IMR-90 (cell line): Measurements from ENCODE around the gene PARP12. TPM values are rescaled to one million over a fixed set of nuclear protein-coding genes. Genes with fewer than 3 reads are reported as not detected.

Experiments
- ATAC-seq: fragments of 200-7000 bp; cut with Tn5 transposase; 2 replicates; pipeline ENCODE4 v1.9.1; 2020; ENCODE audit warnings: low read depth, mild to moderate bottlenecking, moderate library complexity
- BruUV-seq: library from RNA; stranded (reverse); fragments of 400-500 nt; replicated peaks from 2 replicates; lab custom pipeline; 2021; lab: Mats Ljungman, UMichigan
- CTCF ChIA-PET: fragments of 300-600 bp; formaldehyde crosslinking; extraction: SDS; loops from one replicate; lab custom pipeline; 2021; ENCODE audit warnings: antibody characterized with exemption; lab: Yijun Ruan, JAX
- POLR2A ChIA-PET: fragments of 300-600 bp; sonication (Branson Sonifier 250); formaldehyde crosslinking; loops from one replicate; lab custom pipeline; 2022; ENCODE audit warnings: antibody characterized with exemption; ENCODE audit not compliant: unreplicated experiment; lab: Charles Lee
- DNase-seq: peaks from one replicate; pipeline ENCODE4 v3.0.0; 2013
- H2AFZ ChIP-seq: replicated peaks from 2 replicates; pipeline ENCODE3; 2013; ENCODE audit warnings: low read length, mild to moderate bottlenecking; ENCODE audit not compliant: poor library complexity
- H2AK5ac ChIP-seq: 2 replicates; pipeline ENCODE4 v1.6.1; 2013; ENCODE audit warnings: low read depth, low read length, inconsistent platforms
- H2AK9ac ChIP-seq: replicated peaks from 2 replicates; pipeline ENCODE3; 2013; ENCODE audit warnings: mild to moderate bottlenecking, low read depth, low read length, moderate library complexity; ENCODE audit not compliant: poor library complexity
- H2BK120ac ChIP-seq: 2 replicates; pipeline ENCODE4 v1.6.1; 2013; ENCODE audit warnings: low read depth, low read length, inconsistent platforms
- H2BK15ac ChIP-seq: 3 replicates; pipeline ENCODE4 v1.6.1; 2013; ENCODE audit warnings: low read depth, low read length, inconsistent platforms
- H2BK20ac ChIP-seq: 2 replicates; pipeline ENCODE4 v1.6.1; 2013; ENCODE audit warnings: low read depth, mild to moderate bottlenecking, inconsistent platforms, low read length, moderate library complexity
- H2BK5ac ChIP-seq: 2 replicates; pipeline ENCODE4 v1.6.1; 2013; ENCODE audit warnings: mild to moderate bottlenecking, low read depth, low read length, inconsistent platforms; ENCODE audit not compliant: poor library complexity, severe bottlenecking
- H3K14ac ChIP-seq: replicated peaks from 2 replicates; pipeline ENCODE4 v1.6.1; 2013; ENCODE audit warnings: low read depth, low read length, inconsistent platforms
- H3K18ac ChIP-seq: 2 replicates; pipeline ENCODE4 v1.6.1; 2013; ENCODE audit warnings: low read depth, low read length, control low read depth
- H3K23ac ChIP-seq: 2 replicates; pipeline ENCODE4 v1.6.1; 2013; ENCODE audit warnings: low read depth, low read length, inconsistent platforms
- H3K27ac ChIP-seq: 2 replicates; pipeline ENCODE4 v1.5.1; 2013; ENCODE audit warnings: mild to moderate bottlenecking, control low read depth, low read length; ENCODE audit not compliant: insufficient read depth
- H3K27me3 ChIP-seq: 2 replicates; pipeline ENCODE4 v1.6.1; 2013; ENCODE audit warnings: low read length; ENCODE audit not compliant: control insufficient read depth, insufficient read depth
- H3K36me3 ChIP-seq: 2 replicates; pipeline ENCODE4 v1.6.1; 2013; ENCODE audit warnings: low read length, mixed read lengths; ENCODE audit not compliant: control insufficient read depth, insufficient read depth
- H3K4ac ChIP-seq: 2 replicates; pipeline ENCODE4 v1.6.1; 2013; ENCODE audit warnings: low read depth, low read length, inconsistent platforms
- H3K4me1 ChIP-seq: 2 replicates; pipeline ENCODE4 v1.6.1; 2013; ENCODE audit warnings: low read length, mixed read lengths; ENCODE audit not compliant: control insufficient read depth, insufficient read depth
- H3K4me2 ChIP-seq: 2 replicates; pipeline ENCODE4 v1.6.1; 2013; ENCODE audit warnings: low read depth, mild to moderate bottlenecking, control low read depth, low read length, moderate library complexity
- H3K4me3 ChIP-seq: 2 replicates; pipeline ENCODE4 v1.5.1; 2013; ENCODE audit warnings: low read depth, mild to moderate bottlenecking, control low read depth, low read length, moderate library complexity; ENCODE audit not compliant: insufficient read depth
- H3K56ac ChIP-seq: 2 replicates; pipeline ENCODE4 v1.6.1; 2013; ENCODE audit warnings: low read length, inconsistent platforms; ENCODE audit not compliant: insufficient read depth; ENCODE audit errors: extremely low read depth
- H3K79me1 ChIP-seq, 2 experiments: 2 replicates each; pipeline ENCODE4 v1.6.1; 2013; ENCODE audit warnings: low read length in 2 of 2, inconsistent platforms in 1 of 2, low read depth in 1 of 2
- H3K9ac ChIP-seq: 2 replicates; pipeline ENCODE4 v1.6.1; 2013; ENCODE audit warnings: low read depth, low read length, control low read depth
- H3K9me1 ChIP-seq: 2 replicates; pipeline ENCODE4 v1.6.1; 2013; ENCODE audit warnings: low read length, inconsistent platforms; ENCODE audit not compliant: insufficient read depth
- H3K9me3 ChIP-seq: 2 replicates; pipeline ENCODE4 v1.6.1; 2013; ENCODE audit warnings: low read length; ENCODE audit not compliant: control insufficient read depth, insufficient read depth
- H4K20me1 ChIP-seq: 2 replicates; pipeline ENCODE4 v1.6.1; 2013; ENCODE audit warnings: low read length, inconsistent platforms; ENCODE audit not compliant: insufficient read depth
- H4K5ac ChIP-seq: 2 replicates; pipeline ENCODE4 v1.6.1; 2013; ENCODE audit warnings: mild to moderate bottlenecking, low read depth, low read length, control low read depth
- H4K8ac ChIP-seq, 2 experiments: 2 replicates each; pipeline ENCODE4 v1.6.1; 2013; ENCODE audit warnings: low read depth in 2 of 2, low read length in 2 of 2, control low read depth in 1 of 2, inconsistent platforms in 1 of 2
- H4K91ac ChIP-seq: 2 replicates; pipeline ENCODE4 v1.6.1; 2013; ENCODE audit warnings: low read depth, low read length, inconsistent platforms; ENCODE audit not compliant: insufficient read depth
- BHLHE40 ChIP-seq: fragments of 150-350 bp; IDR thresholded peaks from 2 replicates; pipeline ENCODE4 v1.6.1; 2016; ENCODE audit warnings: mild to moderate bottlenecking, low read depth, low read length
- CEBPB ChIP-seq: IDR thresholded peaks from 2 replicates; pipeline ENCODE4 v1.6.1; 2012; ENCODE audit warnings: low read depth, low read length, improper control_type of control experiment
- CHD1 ChIP-seq: IDR thresholded peaks from 2 replicates; pipeline ENCODE4 v1.6.1; 2012; ENCODE audit warnings: low read depth, low read length, improper control_type of control experiment
- FOS ChIP-seq: fragments of 150-350 bp; IDR thresholded peaks from 2 replicates; pipeline ENCODE4 v1.6.1; 2016; ENCODE audit warnings: low read depth, low read length
- MAFK ChIP-seq: IDR thresholded peaks from 2 replicates; pipeline ENCODE4 v1.6.1; 2012; ENCODE audit warnings: low read depth, low read length, improper control_type of control experiment
- MAZ ChIP-seq: IDR thresholded peaks from 2 replicates; pipeline ENCODE4 v1.6.1; 2012; ENCODE audit warnings: low read depth, mild to moderate bottlenecking, low read length, improper control_type of control experiment, moderate library complexity, borderline replicate concordance
- MXI1 ChIP-seq: IDR thresholded peaks from 2 replicates; pipeline ENCODE4 v1.6.1; 2012; ENCODE audit warnings: low read depth, mild to moderate bottlenecking, low read length, moderate library complexity, borderline replicate concordance
- NFE2L2 ChIP-seq: fragments of 150-350 bp; IDR thresholded peaks from 2 replicates; pipeline ENCODE4 v1.6.1; 2016; ENCODE audit warnings: low read depth, mild to moderate bottlenecking, low read length
- POLR2A ChIP-seq: IDR thresholded peaks from 2 replicates; pipeline ENCODE4 v1.6.1; 2012; ENCODE audit warnings: mild to moderate bottlenecking, low read depth, low read length
- RAD21 ChIP-seq: IDR thresholded peaks from 2 replicates; pipeline ENCODE4 v1.6.1; 2012; ENCODE audit warnings: low read length, improper control_type of control experiment
- RCOR1 ChIP-seq: IDR thresholded peaks from 2 replicates; pipeline ENCODE4 v1.6.1; 2012; ENCODE audit warnings: mild to moderate bottlenecking, low read length, improper control_type of control experiment; ENCODE audit not compliant: insufficient replicate concordance
- RFX5 ChIP-seq: IDR thresholded peaks from 2 replicates; pipeline ENCODE4 v1.8.0; 2012; ENCODE audit warnings: low read depth, mild to moderate bottlenecking, low read length, moderate library complexity
- SMC3 ChIP-seq: fragments of 150-350 bp; IDR thresholded peaks from 2 replicates; pipeline ENCODE4 v1.6.1; 2016; ENCODE audit warnings: low read depth, mild to moderate bottlenecking, antibody characterized with exemption, low read length, moderate library complexity
- WGBS, 2 experiments: methylation state at CpG; one replicate each; pipeline versions ENCODE4 v1.1.5 to v1.1.7; 2013; ENCODE audit warnings: missing lambda C conversion rate in 2 of 2; ENCODE audit not compliant: insufficient read length in 1 of 2; ENCODE audit errors: extremely low coverage in 2 of 2; 5-methylcytosine and 5-hydroxymethylcytosine counted together
- dilution Hi-C: fragments of 300-500 bp; cut with HindIII; formaldehyde crosslinking; loops from one replicate; pipeline ENCODE4 v1.14.3; 2018; ENCODE audit warnings: low sequenced_read_pairs; ENCODE audit not compliant: unreplicated experiment
- in situ Hi-C: fragments of 300-500 bp; cut with MboI; formaldehyde crosslinking; loops from 3 replicates; pipeline ENCODE4 v1.14.3; 2019; ENCODE audit warnings: low sequenced_read_pairs, inconsistent platforms, mixed read lengths
- intact Hi-C: fragments of 100-400 bp; cut with micrococcal nuclease; formaldehyde crosslinking; loops from 2 replicates; pipeline ENCODE4 v1.10.0; 2022
- polyA plus RNA-seq, 3 experiments: library from polyadenylated mRNA; depleted of rRNA; stranded (reverse); fragments of >200 nt; gene quantifications; 2 replicates each; pipeline ENCODE4 v1.2.3, GENCODE V29; 2012; ENCODE audit warnings: low replicate concordance in 1 of 3
- total RNA-seq: library from RNA; depleted of rRNA; stranded (reverse); fragments of >200 nt; gene quantifications from 2 replicates; pipeline ENCODE4 v1.2.3, GENCODE V29; 2012
- TF ChIP-seq, protein P1 (sequence below): fragments of 150-350 bp; IDR thresholded peaks from 2 replicates; pipeline ENCODE4 v1.6.1; 2016; ENCODE audit warnings: low read depth, mild to moderate bottlenecking, low read length, moderate library complexity, borderline replicate concordance
- TF ChIP-seq, protein P2 (sequence below): conservative IDR thresholded peaks from 2 replicates; pipeline ENCODE4 v1.5.1; 2012; ENCODE audit warnings: mild to moderate bottlenecking, low read depth, low read length, improper control_type of control experiment
- TF ChIP-seq, protein P3 (sequence below): fragments of 150-350 bp; IDR thresholded peaks from 2 replicates; pipeline ENCODE4 v1.6.1; 2017; ENCODE audit warnings: mild to moderate bottlenecking, antibody characterized with exemption, low read length, low read depth

The PARP12 gene
- total and polyA plus RNA-seq, 2 of the 4 experiments (the other 2 are of a cell fraction): 7.2 to 11.3 TPM

DNA sequence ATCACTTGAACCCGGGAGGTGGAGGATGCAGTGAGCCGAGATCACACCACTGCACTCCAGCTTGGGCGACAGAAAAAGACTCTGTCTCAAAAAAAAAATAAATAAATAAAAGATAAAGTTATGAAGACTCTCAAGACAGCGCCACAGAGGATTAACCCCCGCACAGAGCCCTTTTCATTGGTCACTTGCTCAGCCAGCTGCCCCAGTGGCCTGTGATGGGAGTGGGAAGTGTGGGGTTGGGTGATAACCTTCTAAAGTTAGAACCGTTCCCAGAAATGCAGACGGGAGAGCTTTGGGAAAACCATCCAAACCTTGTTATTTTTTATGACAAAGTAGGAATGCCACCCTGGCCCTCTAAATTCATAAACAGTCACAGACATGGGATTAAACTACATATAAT, 57.4 kb downstream of the PARP12 start:
- no peak overlapping the region for H4K91ac ChIP-seq
- no peak overlapping the region for H3K4ac ChIP-seq
- no peak overlapping the region for H4K8ac ChIP-seq
- H3K23ac ChIP-seq: no peak overlapping the region
- ChIA-PET POLR2A (no interaction called here), CTCF (interaction anchor here (0.5 to 1.5 kb wide), 6 partner anchors 54 to 571 kb away, joined by 3 to 4 read pairs (median 4); no protein-coding TSS in a partner anchor)
- no peaks in the 10 kb centered on the region for H3K27me3 ChIP-seq
- no peak overlapping the region for H2BK15ac ChIP-seq
- H2BK120ac ChIP-seq: no peak overlapping the region
- peaks cover 6% of the 10 kb centered on the region for H3K9me1 ChIP-seq
- no peak overlapping the region for H3K9ac ChIP-seq
- H3K79me1 ChIP-seq: no peaks in the 10 kb centered on the region; a peak in 1 of 4 replicates
- no peak overlapping the region for H3K18ac ChIP-seq
- no peak overlapping the region for H3K27ac ChIP-seq
- H3K4me1 ChIP-seq: peaks cover 2% of the 10 kb centered on the region; the same call in 1 of the 2 replicates
- no TSS peak for BruUV-seq
- dilution Hi-C loops: no loop called here
- H2BK5ac ChIP-seq: no peak overlapping the region
- H2AFZ ChIP-seq: no peak overlapping the region
- no peaks in the 10 kb centered on the region for H3K36me3 ChIP-seq
- H3K14ac ChIP-seq: no peak overlapping the region
- intact Hi-C loops: no loop called here
- in situ Hi-C loops: loop anchor here (10.0 kb wide), 2 partner anchors 361 to 571 kb away; no protein-coding TSS in a partner anchor
- H3K4me2 ChIP-seq: no peak overlapping the region
- WGBS, 2 experiments: no CpG with 5 or more reads among the region's 7 CpGs
- no peak overlapping the region for H3K4me3 ChIP-seq
- no peak overlapping the region for H2AK5ac ChIP-seq
- no peak overlapping the region for H3K56ac ChIP-seq
- no peak for TF ChIP-seq BHLHE40
- no peak for TF ChIP-seq RFX5
- no peak for TF ChIP-seq CEBPB
- no peak for TF ChIP-seq NFE2L2
- TF ChIP-seq MXI1: no peak
- no peak for TF ChIP-seq RAD21
- no peak for TF ChIP-seq CHD1
- TF ChIP-seq, protein P1, sequence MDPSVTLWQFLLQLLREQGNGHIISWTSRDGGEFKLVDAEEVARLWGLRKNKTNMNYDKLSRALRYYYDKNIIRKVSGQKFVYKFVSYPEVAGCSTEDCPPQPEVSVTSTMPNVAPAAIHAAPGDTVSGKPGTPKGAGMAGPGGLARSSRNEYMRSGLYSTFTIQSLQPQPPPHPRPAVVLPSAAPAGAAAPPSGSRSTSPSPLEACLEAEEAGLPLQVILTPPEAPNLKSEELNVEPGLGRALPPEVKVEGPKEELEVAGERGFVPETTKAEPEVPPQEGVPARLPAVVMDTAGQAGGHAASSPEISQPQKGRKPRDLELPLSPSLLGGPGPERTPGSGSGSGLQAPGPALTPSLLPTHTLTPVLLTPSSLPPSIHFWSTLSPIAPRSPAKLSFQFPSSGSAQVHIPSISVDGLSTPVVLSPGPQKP: no peak
- TF ChIP-seq MAZ: no peak
- TF ChIP-seq SMC3: no peak
- no peak for TF ChIP-seq FOS
- TF ChIP-seq RCOR1: no peak
- TF ChIP-seq, protein P2, sequence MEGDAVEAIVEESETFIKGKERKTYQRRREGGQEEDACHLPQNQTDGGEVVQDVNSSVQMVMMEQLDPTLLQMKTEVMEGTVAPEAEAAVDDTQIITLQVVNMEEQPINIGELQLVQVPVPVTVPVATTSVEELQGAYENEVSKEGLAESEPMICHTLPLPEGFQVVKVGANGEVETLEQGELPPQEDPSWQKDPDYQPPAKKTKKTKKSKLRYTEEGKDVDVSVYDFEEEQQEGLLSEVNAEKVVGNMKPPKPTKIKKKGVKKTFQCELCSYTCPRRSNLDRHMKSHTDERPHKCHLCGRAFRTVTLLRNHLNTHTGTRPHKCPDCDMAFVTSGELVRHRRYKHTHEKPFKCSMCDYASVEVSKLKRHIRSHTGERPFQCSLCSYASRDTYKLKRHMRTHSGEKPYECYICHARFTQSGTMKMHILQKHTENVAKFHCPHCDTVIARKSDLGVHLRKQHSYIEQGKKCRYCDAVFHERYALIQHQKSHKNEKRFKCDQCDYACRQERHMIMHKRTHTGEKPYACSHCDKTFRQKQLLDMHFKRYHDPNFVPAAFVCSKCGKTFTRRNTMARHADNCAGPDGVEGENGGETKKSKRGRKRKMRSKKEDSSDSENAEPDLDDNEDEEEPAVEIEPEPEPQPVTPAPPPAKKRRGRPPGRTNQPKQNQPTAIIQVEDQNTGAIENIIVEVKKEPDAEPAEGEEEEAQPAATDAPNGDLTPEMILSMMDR: no peak
- no peak for TF ChIP-seq MAFK
- no peak for TF ChIP-seq POLR2A
- TF ChIP-seq, protein P3, sequence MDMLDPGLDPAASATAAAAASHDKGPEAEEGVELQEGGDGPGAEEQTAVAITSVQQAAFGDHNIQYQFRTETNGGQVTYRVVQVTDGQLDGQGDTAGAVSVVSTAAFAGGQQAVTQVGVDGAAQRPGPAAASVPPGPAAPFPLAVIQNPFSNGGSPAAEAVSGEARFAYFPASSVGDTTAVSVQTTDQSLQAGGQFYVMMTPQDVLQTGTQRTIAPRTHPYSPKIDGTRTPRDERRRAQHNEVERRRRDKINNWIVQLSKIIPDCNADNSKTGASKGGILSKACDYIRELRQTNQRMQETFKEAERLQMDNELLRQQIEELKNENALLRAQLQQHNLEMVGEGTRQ: no peak
- H4K20me1 ChIP-seq: peaks cover 4% of the 10 kb centered on the region; the same call in 1 of the 2 replicates
- H4K5ac ChIP-seq: no peak overlapping the region
- no peak for DNase-seq
- no peak overlapping the region for H2AK9ac ChIP-seq
- ATAC-seq: no peak
- no peak overlapping the region for H2BK20ac ChIP-seq
- H3K9me3 ChIP-seq: no peaks in the 10 kb centered on the region
